GM12878 (cell line): ENCODE measurements around the gene PRELID2. TPM values are rescaled to one million over a fixed set of nuclear protein-coding genes. Genes with fewer than 3 reads are reported as not detected.

ENCODE experiments used
- ATAC-seq: fragments of 200-7000 bp; cut with Tn5 transposase; 3 replicates; pipeline ENCODE4 v1.9.1; 2020; ENCODE audit warnings: mild to moderate bottlenecking, moderate library complexity
- BruUV-seq: library from RNA; stranded (reverse); fragments of 400-500 nt; replicated peaks from 2 replicates; lab custom pipeline; 2021; lab: Mats Ljungman, UMichigan
- CTCF ChIA-PET: fragments of 300-600 bp; sonication (Branson Sonifier 250); formaldehyde crosslinking; extraction: SDS; loops from one replicate; lab custom pipeline; 2021; ENCODE audit warnings: inconsistent platforms; lab: Yijun Ruan, JAX
- POLR2A ChIA-PET: fragments of 350-600 bp; formaldehyde crosslinking; extraction: SDS; loops from one replicate; lab custom pipeline; 2021; ENCODE audit warnings: inconsistent platforms; lab: Charles Lee
- RAD21 ChIA-PET: fragments of 300-600 bp; sonication (Branson Sonifier 250); formaldehyde crosslinking; loops from one replicate; lab custom pipeline; 2023; ENCODE audit warnings: antibody characterized with exemption; ENCODE audit not compliant: unreplicated experiment; lab: Charles Lee
- SMC1A ChIA-PET: fragments of 300-600 bp; sonication (Branson Sonifier 250); formaldehyde crosslinking; loops from one replicate; lab custom pipeline; 2023; ENCODE audit not compliant: unreplicated experiment, uncharacterized antibody; lab: Charles Lee
- DNase-seq: peaks from one replicate; pipeline ENCODE4 v3.0.0-alpha.2; 2011; ENCODE audit warnings: low read depth, low spot score
- FAIRE-seq: peaks from 3 replicates; lab custom pipeline; 2011; peaks lifted over from hg19 to GRCh38; lab: Jason Lieb, UNC
- H2AFZ ChIP-seq: 2 replicates; pipeline ENCODE4 v1.6.0; 2011; ENCODE audit warnings: low read depth, low read length, control low read depth; ENCODE audit not compliant: control insufficient read depth
- H3K27ac ChIP-seq: 2 replicates; pipeline ENCODE4 v1.5.1; 2011; ENCODE audit warnings: control low read depth; ENCODE audit not compliant: control insufficient read depth, insufficient read depth
- H3K27me3 ChIP-seq, 2 experiments: replicated peaks in 1 of 2; 2 replicates each; pipeline versions ENCODE4 v1.6.0 to v1.6.1; 2011; ENCODE audit warnings: low read length in 1 of 2; ENCODE audit not compliant: control insufficient read depth in 2 of 2, insufficient read depth in 2 of 2
- H3K36me3 ChIP-seq, 2 experiments: 2 replicates each; pipeline ENCODE4 v1.5.1; 2011; ENCODE audit warnings: low read length in 1 of 2; ENCODE audit not compliant: control insufficient read depth in 2 of 2, insufficient read depth in 2 of 2
- H3K4me1 ChIP-seq: 2 replicates; pipeline ENCODE4 v1.6.1; 2011; ENCODE audit warnings: mild to moderate bottlenecking, low read length, moderate library complexity, mixed read lengths; ENCODE audit not compliant: control insufficient read depth, insufficient read depth
- H3K4me2 ChIP-seq: 2 replicates; pipeline ENCODE4 v1.6.0; 2011; ENCODE audit warnings: control low read depth; ENCODE audit not compliant: control insufficient read depth, insufficient read depth
- H3K4me3 ChIP-seq: fragments of 200-600 bp; sonication (generic); 2 replicates; pipeline ENCODE4 v1.5.1; 2016
- H3K79me2 ChIP-seq: 2 replicates; pipeline ENCODE4 v1.6.0; 2011; ENCODE audit warnings: low read length; ENCODE audit not compliant: control insufficient read depth, insufficient read depth
- H3K9ac ChIP-seq: 2 replicates; pipeline ENCODE4 v1.8.0; 2011; ENCODE audit warnings: low read length, control low read depth, mixed read lengths; ENCODE audit not compliant: control insufficient read depth, insufficient read depth
- H3K9me3 ChIP-seq: replicated peaks from 3 replicates; pipeline ENCODE4 v1.5.1; 2011; ENCODE audit warnings: mild to moderate bottlenecking, low read length; ENCODE audit not compliant: control insufficient read depth, insufficient read depth
- H4K20me1 ChIP-seq: 2 replicates; pipeline ENCODE4 v1.6.0; 2011; ENCODE audit not compliant: control insufficient read depth, insufficient read depth
- CREM ChIP-seq: IDR thresholded peaks from 2 replicates; pipeline ENCODE4 v1.6.1; 2014; ENCODE audit warnings: antibody characterized with exemption, low read depth
- DPF2 ChIP-seq: fragments of 450-650 bp; IDR thresholded peaks from 2 replicates; pipeline ENCODE4 v1.6.1; 2017; ENCODE audit warnings: mild to moderate bottlenecking
- ETV6 ChIP-seq, 2 experiments: fragments of 450-650 bp in 1 of 2; IDR thresholded peaks in 1 of 2; conservative IDR thresholded peaks in 1 of 2; 2 replicates each; pipeline ENCODE4 v1.6.1; 2014; ENCODE audit warnings: antibody characterized with exemption in 1 of 2, borderline replicate concordance in 1 of 2, low read depth in 1 of 2, mild to moderate bottlenecking in 1 of 2, moderate library complexity in 1 of 2
- NRF1 ChIP-seq: conservative IDR thresholded peaks from 2 replicates; pipeline ENCODE4 v1.6.1; 2011; ENCODE audit warnings: mild to moderate bottlenecking, low read depth, low read length, improper control_type of control experiment
- PAX5 ChIP-seq: IDR thresholded peaks from 2 replicates; pipeline ENCODE4 v1.6.1; 2011; ENCODE audit warnings: low read depth, low read length, borderline replicate concordance
- TBL1XR1 ChIP-seq: IDR thresholded peaks from 2 replicates; pipeline ENCODE4 v1.6.1; 2012; ENCODE audit warnings: low read depth, low read length, improper control_type of control experiment
- WRNIP1 ChIP-seq: IDR thresholded peaks from 2 replicates; pipeline ENCODE4 v1.6.1; 2011; ENCODE audit warnings: low read depth, low read length, improper control_type of control experiment, borderline replicate concordance
- WGBS: methylation state at CpG from one replicate; pipeline ENCODE4 v1.1.6; 2016; ENCODE audit warnings: low lambda C conversion rate; ENCODE audit not compliant: insufficient replicate concordance, insufficient coverage; ENCODE audit errors: missing lambda C conversion rate; 5-methylcytosine and 5-hydroxymethylcytosine counted together
- in situ Hi-C: fragments of 300-500 bp; cut with MboI; formaldehyde crosslinking; loops from 9 replicates; pipeline ENCODE4 v1.14.3; 2018; ENCODE audit warnings: mixed read lengths
- intact Hi-C: fragments of 100-400 bp; cut with micrococcal nuclease; formaldehyde crosslinking; loops from one replicate; pipeline ENCODE4 v1.14.2; 2022; ENCODE audit not compliant: unreplicated experiment
- polyA plus RNA-seq, 11 experiments: library from polyadenylated mRNA; depleted of rRNA in 4 of 11; unstranded in 6 of 11; stranded (reverse) in 5 of 11; fragments of >200 nt; fragmentation: Nextera tagmentation in 4 of 11; fragmentation: Illumina TruSeq in 1 of 11; extraction: Ambion mirVana in 4 of 11; extraction: Trizol in 1 of 11; gene quantifications; 1 replicate in 1 of 11; 2 replicates in 10 of 11; pipeline versions ENCODE4 v1.2.1 to v1.2.3, GENCODE V29; 2011 to 2016; ENCODE audit warnings: inconsistent platforms in 2 of 11, missing spikeins in 2 of 11, low read depth in 1 of 11
- total RNA-seq, 4 experiments: library from RNA; depleted of rRNA in 3 of 4; stranded (reverse); fragments of >200 nt in 3 of 4; fragmentation: Illumina TruSeq in 1 of 4; extraction: Trizol in 1 of 4; gene quantifications; 2 replicates each; pipeline versions ENCODE4 v1.2.1 to v1.2.3, GENCODE V29; 2013 to 2021
- TF ChIP-seq, protein P1 (sequence below): fragments of 450-650 bp; IDR thresholded peaks from 2 replicates; pipeline ENCODE4 v1.6.1; 2017; ENCODE audit warnings: borderline replicate concordance
- TF ChIP-seq, protein P2 (sequence below): IDR thresholded peaks from 2 replicates; pipeline ENCODE4 v1.6.1; 2012; ENCODE audit warnings: improper control_type of control experiment, low read depth, low read length; ENCODE audit not compliant: insufficient replicate concordance
- TF ChIP-seq, protein P3 (sequence below): fragments of 450-650 bp; IDR thresholded peaks from 2 replicates; pipeline ENCODE4 v1.6.1; 2014; ENCODE audit warnings: mild to moderate bottlenecking

PRELID2 gene
- total and polyA plus RNA-seq, 10 of the 15 experiments (the other 5 are each of a cell fraction or from before 2014, with no cell fraction given), result 0.07 to 0.31 (median 0.13) TPM; not detected in 5

DNA sequence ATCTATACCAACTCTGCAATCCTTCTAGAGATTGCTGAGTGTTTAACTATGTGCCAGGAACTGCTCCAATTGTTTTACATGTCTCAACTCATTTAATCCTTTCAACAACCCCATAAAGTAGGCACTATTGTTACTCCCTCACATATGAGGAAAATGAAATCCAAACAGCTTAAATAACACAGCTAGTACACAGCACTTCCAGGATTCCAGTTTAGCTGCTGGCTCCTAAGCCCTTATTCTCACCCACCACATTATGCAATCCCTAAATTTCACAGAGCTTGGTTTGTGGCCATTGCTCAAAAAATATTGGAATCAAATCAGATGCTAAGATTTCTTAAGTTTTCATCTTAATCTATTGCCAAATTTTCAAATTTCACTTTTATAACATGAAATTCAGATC lies 84.9 kb downstream of the PRELID2 start (continued):
- TF ChIP-seq, protein P1, sequence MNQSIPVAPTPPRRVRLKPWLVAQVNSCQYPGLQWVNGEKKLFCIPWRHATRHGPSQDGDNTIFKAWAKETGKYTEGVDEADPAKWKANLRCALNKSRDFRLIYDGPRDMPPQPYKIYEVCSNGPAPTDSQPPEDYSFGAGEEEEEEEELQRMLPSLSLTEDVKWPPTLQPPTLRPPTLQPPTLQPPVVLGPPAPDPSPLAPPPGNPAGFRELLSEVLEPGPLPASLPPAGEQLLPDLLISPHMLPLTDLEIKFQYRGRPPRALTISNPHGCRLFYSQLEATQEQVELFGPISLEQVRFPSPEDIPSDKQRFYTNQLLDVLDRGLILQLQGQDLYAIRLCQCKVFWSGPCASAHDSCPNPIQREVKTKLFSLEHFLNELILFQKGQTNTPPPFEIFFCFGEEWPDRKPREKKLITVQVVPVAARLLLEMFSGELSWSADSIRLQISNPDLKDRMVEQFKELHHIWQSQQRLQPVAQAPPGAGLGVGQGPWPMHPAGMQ, result no peak
- TF ChIP-seq, protein P2, sequence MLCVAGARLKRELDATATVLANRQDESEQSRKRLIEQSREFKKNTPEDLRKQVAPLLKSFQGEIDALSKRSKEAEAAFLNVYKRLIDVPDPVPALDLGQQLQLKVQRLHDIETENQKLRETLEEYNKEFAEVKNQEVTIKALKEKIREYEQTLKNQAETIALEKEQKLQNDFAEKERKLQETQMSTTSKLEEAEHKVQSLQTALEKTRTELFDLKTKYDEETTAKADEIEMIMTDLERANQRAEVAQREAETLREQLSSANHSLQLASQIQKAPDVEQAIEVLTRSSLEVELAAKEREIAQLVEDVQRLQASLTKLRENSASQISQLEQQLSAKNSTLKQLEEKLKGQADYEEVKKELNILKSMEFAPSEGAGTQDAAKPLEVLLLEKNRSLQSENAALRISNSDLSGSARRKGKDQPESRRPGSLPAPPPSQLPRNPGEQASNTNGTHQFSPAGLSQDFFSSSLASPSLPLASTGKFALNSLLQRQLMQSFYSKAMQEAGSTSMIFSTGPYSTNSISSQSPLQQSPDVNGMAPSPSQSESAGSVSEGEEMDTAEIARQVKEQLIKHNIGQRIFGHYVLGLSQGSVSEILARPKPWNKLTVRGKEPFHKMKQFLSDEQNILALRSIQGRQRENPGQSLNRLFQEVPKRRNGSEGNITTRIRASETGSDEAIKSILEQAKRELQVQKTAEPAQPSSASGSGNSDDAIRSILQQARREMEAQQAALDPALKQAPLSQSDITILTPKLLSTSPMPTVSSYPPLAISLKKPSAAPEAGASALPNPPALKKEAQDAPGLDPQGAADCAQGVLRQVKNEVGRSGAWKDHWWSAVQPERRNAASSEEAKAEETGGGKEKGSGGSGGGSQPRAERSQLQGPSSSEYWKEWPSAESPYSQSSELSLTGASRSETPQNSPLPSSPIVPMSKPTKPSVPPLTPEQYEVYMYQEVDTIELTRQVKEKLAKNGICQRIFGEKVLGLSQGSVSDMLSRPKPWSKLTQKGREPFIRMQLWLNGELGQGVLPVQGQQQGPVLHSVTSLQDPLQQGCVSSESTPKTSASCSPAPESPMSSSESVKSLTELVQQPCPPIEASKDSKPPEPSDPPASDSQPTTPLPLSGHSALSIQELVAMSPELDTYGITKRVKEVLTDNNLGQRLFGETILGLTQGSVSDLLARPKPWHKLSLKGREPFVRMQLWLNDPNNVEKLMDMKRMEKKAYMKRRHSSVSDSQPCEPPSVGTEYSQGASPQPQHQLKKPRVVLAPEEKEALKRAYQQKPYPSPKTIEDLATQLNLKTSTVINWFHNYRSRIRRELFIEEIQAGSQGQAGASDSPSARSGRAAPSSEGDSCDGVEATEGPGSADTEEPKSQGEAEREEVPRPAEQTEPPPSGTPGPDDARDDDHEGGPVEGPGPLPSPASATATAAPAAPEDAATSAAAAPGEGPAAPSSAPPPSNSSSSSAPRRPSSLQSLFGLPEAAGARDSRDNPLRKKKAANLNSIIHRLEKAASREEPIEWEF, result no peak
- TF ChIP-seq NRF1, result no peak
- no peak for TF ChIP-seq CREM

DNA sequence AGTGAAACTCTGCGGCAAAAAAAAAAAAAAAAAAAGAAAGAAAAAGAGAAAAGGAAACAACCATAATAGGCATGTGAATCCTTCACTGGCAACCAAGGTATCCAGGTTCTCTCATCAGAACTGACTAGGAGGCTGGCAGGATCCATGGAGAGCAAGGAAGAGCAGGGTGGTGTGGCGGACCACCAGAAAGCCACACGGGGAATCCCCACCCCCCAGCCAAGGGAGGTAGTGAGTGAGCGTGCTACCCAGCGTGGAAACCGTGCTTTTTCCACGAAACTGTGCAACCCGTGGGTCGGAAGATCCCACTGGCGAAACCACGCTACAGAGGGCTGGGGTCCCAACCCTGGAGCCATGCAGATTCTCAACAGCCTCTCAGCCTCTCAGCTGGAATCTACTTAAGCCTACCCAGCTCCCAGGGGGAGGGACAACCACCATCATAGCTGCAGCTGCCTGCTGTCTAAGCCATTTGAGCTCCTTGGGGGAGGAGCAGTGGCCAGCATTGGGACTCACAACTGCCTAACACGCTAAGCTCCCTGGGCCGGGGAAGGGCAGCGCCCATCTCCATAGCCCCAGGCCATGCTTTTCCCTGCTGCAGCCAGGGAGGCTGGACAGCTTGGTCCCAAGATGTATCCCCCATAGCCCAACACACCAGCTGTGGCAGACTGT lies 91.6 kb downstream of the PRELID2 start:
- BruUV-seq, result no TSS peak
- H3K27ac ChIP-seq, result no peak overlapping the region
- H3K4me3 ChIP-seq, result no peak overlapping the region
- 84% methylated on average over 13 of the region's 14 CpGs for whole genome bisulfite sequencing
- no peak for ATAC-seq
- DNase-seq, result no peak
- RAD21 ChIA-PET, result no interaction called here
- in situ Hi-C loops (no loop called here), intact Hi-C loops (no loop called here)
- SMC1A ChIA-PET, result no interaction called here
- CTCF ChIA-PET, result no interaction called here
- no peaks in the 10 kb centered on the region for H3K79me2 ChIP-seq
- no peaks in the 10 kb centered on the region for H3K36me3 ChIP-seq
- no peak for FAIRE-seq
- no peak for TF ChIP-seq WRNIP1
- TF ChIP-seq, protein P3, sequence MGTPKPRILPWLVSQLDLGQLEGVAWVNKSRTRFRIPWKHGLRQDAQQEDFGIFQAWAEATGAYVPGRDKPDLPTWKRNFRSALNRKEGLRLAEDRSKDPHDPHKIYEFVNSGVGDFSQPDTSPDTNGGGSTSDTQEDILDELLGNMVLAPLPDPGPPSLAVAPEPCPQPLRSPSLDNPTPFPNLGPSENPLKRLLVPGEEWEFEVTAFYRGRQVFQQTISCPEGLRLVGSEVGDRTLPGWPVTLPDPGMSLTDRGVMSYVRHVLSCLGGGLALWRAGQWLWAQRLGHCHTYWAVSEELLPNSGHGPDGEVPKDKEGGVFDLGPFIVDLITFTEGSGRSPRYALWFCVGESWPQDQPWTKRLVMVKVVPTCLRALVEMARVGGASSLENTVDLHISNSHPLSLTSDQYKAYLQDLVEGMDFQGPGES, result no peak
- TF ChIP-seq ETV6 (conservative IDR thresholded peaks at IDR 0.05 in 1 of 2, IDR thresholded peaks at IDR 0.05 in 1 of 2; ENCODE audit: borderline replicate concordance in 1 of 2, low read depth in 1 of 2), result no peak
- TF ChIP-seq TBL1XR1, result no peak
- no peak for TF ChIP-seq DPF2
- TF ChIP-seq PAX5, result no peak
- no peak overlapping the region for H2AFZ ChIP-seq
- H3K4me1 ChIP-seq, result no peaks in the 10 kb centered on the region
- H3K4me2 ChIP-seq, result no peak overlapping the region
- no peaks in the 10 kb centered on the region for H4K20me1 ChIP-seq
- H3K9ac ChIP-seq, result no peak overlapping the region
- POLR2A ChIA-PET, result no interaction called here
- no peaks in the 10 kb centered on the region for H3K9me3 ChIP-seq
- no peaks in the 10 kb centered on the region for H3K27me3 ChIP-seq
